NK-92 treated with Interleukin-12 subunit alpha and Interleukin-12 subunit beta, amount 100 ng/mL, for 24 hours (cell line): Measurements from ENCODE around the gene CTDSPL.

Source experiments
- DNase-seq: peaks from one replicate; lab custom pipeline; 2025; lab: John Stamatoyannopoulos, UW

CTDSPL gene

DNA sequence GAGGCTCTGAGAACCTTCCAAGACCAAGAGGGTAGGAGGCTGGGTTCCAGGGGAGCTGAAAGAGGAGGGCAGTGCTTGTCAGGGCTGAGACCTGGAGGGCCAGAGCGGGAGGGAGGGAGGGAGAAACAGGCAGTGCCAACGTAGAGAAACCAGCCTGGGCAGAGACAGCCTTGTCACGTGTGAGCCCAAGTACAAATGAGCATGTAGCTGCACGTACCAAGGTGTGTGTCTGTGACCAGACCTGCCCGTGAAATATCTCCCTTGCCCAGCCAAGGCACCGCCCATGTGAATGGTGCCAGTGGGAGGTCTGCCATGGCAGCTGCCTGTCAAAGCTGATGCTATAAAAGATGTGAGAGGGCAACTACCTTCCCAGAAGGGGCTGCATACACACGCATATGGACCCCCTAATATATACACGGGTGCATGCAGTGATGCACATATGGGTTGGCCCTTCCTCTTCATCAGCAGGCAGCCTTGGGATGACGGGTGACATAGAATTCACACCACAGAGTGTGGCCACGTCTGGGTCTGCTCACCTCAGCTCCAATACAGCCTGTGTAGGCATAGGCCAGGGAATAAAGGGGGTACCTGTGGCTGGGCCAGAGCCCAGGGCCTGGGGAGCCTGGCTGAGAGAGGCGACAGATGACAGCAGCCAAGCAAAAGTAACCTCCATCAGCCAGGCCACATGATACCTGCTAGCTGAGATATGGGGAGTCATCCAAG lies 7.8 kb upstream of the CTDSPL start:
- DNase-seq, result no peak

- peak; percentile 30 for DNase-seq
Measured at GRCh38 chr3:37855363-37855970, 6.2 kb upstream of the CTDSPL start.

GRCh38 chr3:37856381-37856780 lies 5.3 kb upstream of the CTDSPL start:
- DNase-seq, result no peak

GRCh38 chr3:37858742-37859141 lies 2.9 kb upstream of the CTDSPL start:
- DNase-seq, result no peak

GRCh38 chr3:37859354-37859753 lies 2.3 kb upstream of the CTDSPL start:
- DNase-seq, result no peak

- no peak for DNase-seq
Measured at GRCh38 chr3:37859908-37860199, 1.8 kb upstream of the CTDSPL start.

GRCh38 chr3:37862219-37862902 lies 681 bp downstream of the CTDSPL start:
- no peak for DNase-seq

- DNase-seq, result no peak
Measured at GRCh38 chr3:37862903-37863815, 1.5 kb downstream of the CTDSPL start.

DNA sequence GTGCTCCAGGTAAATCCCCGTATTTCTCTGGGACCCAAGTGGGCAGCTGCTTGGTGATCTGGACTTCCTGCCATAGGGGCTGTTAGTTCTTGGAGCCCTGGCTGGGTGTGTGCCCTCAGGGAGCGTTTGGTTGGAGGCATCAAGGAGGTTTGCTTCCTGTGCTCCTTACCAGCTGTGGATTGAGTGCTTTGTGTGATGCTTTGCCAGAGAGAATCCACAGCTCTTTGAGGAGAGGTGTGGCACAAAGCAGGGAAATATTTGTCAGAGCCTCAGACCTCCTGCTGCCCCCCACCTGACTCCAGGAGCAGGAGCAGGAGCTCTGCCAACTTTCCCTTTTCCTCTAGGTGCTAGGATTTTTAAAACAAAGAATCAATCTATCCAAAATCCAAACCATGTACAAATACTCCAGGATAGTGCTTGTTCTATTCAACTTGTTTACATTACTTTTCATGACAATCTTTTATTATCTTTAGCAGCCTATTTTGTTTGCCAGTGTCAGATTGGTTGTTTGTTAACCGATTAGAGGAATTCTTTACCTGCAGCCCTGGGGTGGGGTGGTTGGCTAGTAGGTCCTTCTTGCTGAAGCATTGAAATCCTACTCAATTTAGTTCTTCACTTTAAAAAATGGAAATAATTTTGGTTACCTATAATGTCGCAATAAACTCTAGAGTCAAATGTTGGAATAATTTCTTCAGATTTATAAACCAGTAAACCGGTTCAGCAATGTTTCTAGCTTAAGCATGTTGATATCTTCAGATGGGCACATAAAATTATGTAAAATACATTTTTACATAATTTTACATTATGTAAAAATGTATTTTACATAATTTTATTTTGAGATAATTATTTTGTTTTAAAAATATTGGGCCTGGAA lies 2.5 kb downstream of the CTDSPL start:
- no peak for DNase-seq

GRCh38 chr3:37864904-37865303 lies 3.2 kb downstream of the CTDSPL start:
- no peak for DNase-seq

- DNase-seq, result no peak
Measured at GRCh38 chr3:37867144-37867543, 5.5 kb downstream of the CTDSPL start.

DNA sequence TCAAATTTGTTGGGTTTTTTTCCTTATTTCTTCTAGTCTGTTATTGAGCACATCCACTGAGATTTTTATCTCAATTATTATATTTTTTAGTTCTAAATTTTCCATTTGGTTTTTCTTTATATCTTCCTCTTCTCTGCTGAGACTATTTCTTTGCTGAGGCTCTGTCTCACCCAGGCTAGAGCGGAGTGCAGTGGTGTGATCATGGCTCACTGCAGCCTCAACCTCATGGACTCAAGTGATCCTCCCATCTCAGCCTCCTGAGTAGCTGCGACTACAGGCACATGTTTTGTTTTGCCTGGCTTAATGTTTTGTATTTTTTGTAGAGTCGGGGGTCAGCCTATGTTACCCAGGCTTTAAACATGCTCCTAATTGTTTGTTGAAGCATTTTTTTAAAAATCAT lies 10.2 kb downstream of the CTDSPL start:
- no peak for DNase-seq

DNA sequence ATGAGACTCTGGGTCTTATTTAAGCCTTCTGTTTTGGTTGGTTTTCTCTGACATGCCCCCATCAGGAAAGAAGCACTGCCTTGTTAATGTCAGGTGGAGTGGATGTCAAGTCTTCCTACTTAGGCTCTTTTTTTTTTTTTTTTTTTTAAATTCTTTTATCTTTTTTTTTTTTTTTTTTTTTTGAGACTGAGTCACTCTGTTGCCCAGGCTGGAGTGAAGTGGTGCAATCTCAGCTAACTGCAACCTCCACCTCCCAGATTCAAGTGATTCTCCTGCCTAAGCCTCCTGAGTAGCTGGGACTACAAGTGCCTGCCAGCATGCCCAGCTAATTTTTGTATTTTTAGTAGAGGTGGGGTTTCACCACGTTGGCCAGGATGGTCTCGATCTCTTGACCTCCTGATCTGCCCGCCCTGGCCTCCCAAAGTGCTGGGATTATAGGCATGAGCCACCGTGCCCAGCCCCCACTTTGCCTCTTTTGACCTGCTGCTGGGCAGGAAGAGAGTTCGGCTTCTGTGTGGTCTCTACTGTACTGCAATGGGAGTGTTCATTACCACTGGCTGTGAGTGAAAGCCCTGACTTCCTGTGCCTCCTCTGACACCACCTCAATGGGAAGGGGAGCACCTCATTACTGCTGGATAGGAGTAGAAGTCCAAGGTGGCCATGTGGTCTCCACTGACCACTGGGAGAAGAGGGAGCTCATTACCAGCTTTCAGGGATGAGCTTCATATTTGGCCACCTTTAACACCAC lies 10.9 kb downstream of the CTDSPL start:
- DNase-seq, result no peak

DNA sequence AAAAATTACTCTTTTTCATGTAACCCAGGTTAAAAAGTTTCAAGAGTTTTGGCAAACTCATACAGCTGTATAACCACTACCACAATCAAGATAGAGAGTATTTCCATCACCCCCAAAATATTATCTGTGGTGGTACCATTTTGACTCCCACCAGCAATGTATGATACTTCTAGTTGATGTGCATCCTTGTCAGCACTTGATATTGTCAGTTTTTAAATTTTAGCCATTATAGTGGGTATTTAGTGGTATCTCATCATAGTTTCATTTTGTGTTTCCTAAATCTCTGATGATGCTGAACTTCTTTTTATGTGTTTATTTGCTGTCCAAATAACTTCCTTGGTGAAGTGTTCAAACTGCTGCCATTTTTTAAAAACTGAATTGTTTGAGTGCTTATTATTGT lies 14.6 kb downstream of the CTDSPL start:
- DNase-seq, result no peak

- no peak for DNase-seq
Measured at GRCh38 chr3:37882711-37883110, 21.0 kb downstream of the CTDSPL start.

DNA sequence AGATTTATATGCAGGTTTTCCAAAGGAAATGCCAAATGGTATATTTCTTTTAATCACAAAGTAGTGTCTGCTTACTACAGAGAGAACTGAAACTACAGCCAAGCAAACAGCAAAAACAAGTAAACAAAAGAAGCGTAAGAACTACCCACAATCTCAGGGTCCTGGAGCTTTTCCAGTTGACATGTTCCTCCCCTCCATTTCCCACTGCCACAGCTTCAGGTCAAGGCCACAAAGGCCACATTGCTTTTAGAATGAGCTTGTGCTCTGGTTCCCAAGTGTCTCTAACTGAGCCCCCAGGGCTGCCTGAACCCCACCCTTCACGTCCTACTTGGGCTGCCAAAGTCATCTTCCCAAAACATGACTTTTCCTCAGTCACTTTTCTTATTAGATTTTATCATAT lies 24.1 kb downstream of the CTDSPL start:
- no peak for DNase-seq

- DNase-seq, result no peak
Measured at GRCh38 chr3:37886395-37886794, 24.7 kb downstream of the CTDSPL start.

GRCh38 chr3:37887062-37887461 lies 25.4 kb downstream of the CTDSPL start:
- no peak for DNase-seq

GRCh38 chr3:37887824-37888223 lies 26.1 kb downstream of the CTDSPL start:
- DNase-seq, result no peak

DNA sequence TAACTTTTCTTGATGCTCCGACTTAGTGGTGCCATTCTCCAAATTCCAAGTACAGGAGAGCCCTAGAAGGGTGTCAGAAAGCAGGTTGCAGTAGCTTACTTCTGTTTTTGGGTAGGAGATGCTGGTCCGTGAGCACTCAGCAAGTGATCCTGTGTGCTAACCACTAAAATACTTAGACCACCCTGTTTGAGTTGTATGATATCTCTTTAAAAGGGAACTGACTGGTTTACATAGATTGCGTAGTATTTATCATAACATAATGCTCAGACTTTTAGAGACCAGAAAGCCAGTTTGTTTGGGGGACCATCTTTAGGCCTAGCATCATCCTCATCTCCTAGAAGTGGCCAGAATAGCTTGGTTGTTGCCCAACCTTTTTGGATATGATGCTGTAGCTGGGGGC lies 26.7 kb downstream of the CTDSPL start:
- no peak for DNase-seq

DNA sequence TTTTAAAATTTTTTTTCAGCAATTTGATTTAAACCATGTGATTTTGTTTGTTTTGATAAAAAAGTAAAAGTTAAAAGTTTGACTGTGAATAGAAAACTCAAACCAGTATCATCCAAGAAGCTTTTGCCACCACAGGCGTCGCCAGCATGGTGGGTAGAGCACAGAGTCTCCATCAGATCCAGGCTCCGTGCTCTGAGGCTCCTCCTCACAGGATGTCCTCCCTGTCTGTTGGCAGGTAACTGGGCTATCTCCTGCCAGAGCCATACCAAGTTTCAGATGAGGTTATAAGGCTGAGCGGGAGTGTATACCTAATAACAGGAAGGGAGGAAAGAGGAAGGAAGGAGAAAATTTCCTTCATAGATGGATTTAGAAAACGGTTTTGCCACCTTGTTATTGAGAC lies 28.8 kb downstream of the CTDSPL start:
- DNase-seq, result no peak
